HCT116 (cell line): Measurements from ENCODE around the gene SIPA1L3. TPM values are rescaled to one million over a fixed set of nuclear protein-coding genes. Genes with fewer than 3 reads are reported as not detected.

ENCODE experiments used
- ATAC-seq: fragments of 200-7000 bp; cut with Tn5 transposase; 2 replicates; pipeline ENCODE4 v1.9.1; 2020; ENCODE audit warnings: mild to moderate bottlenecking, moderate library complexity
- BruUV-seq: library from RNA; stranded (reverse); fragments of 400-500 nt; replicated peaks from 2 replicates; lab custom pipeline; 2021; lab: Mats Ljungman, UMichigan
- CTCF ChIA-PET: fragments of 300-600 bp; sonication (Branson Sonifier 250); formaldehyde crosslinking; loops from one replicate; lab custom pipeline; 2021; ENCODE audit warnings: antibody characterized with exemption; lab: Charles Lee
- POLR2A ChIA-PET: fragments of 300-600, 350-600 bp; sonication (Branson Sonifier 250); formaldehyde crosslinking; loops from one replicate; lab custom pipeline; 2021; ENCODE audit warnings: antibody characterized with exemption; lab: Charles Lee
- RAD21 ChIA-PET, 2 experiments: fragments of 300-600 bp; sonication (Branson Sonifier 250); formaldehyde crosslinking; loops; one replicate each; lab custom pipeline; 2023; ENCODE audit warnings: low total read pairs in 2 of 2; ENCODE audit not compliant: uncharacterized antibody in 2 of 2, unreplicated experiment in 2 of 2, low non-redundant PET in 1 of 2; lab: Charles Lee
- DNase-seq: peaks from one replicate; pipeline ENCODE4 v3.0.0-alpha.2; 2010; ENCODE audit warnings: low read depth, low spot score
- H2AFZ ChIP-seq: fragments of 200-600 bp; shearing (Covaris generic), sonication (generic); 2 replicates; pipeline ENCODE4 v1.6.1; 2017; ENCODE audit warnings: low read depth, mixed run types, mixed read lengths, antibody characterized with exemption, low read length; ENCODE audit not compliant: poor library complexity, severe bottlenecking
- H3K27ac ChIP-seq: 2 replicates; pipeline ENCODE4 v1.5.1; 2012; ENCODE audit warnings: low read depth, low read length
- H3K27me3 ChIP-seq: fragments of 200-600 bp; sonication (generic); 2 replicates; pipeline ENCODE4 v1.6.1; 2016; ENCODE audit warnings: mixed run types, low read length, mixed read lengths; ENCODE audit not compliant: insufficient read depth
- H3K36me3 ChIP-seq, 2 experiments: fragments of 200-500 bp in 1 of 2; fragments of 200-600 bp in 1 of 2; sonication (Bioruptor generic) in 1 of 2; sonication (generic) in 1 of 2; 2 replicates each; pipeline versions ENCODE4 v1.5.1 to v1.6.1; 2014 to 2016; ENCODE audit warnings: low read length in 2 of 2, inconsistent platforms in 1 of 2, mixed read lengths in 1 of 2, mixed run types in 1 of 2; ENCODE audit not compliant: insufficient read depth in 2 of 2, control insufficient read depth in 1 of 2
- H3K4me1 ChIP-seq, 2 experiments: fragments of 200-600 bp in 1 of 2; sonication (generic) in 1 of 2; 2 replicates each; pipeline versions ENCODE4 v1.5.1 to v1.6.1; 2012 to 2017; ENCODE audit warnings: low read length in 2 of 2, inconsistent platforms in 1 of 2, mild to moderate bottlenecking in 1 of 2, mixed read lengths in 1 of 2, mixed run types in 1 of 2, moderate library complexity in 1 of 2; ENCODE audit not compliant: insufficient read depth in 2 of 2, control insufficient read depth in 1 of 2
- H3K4me2 ChIP-seq: fragments of 200-600 bp; sonication (generic); 2 replicates; pipeline ENCODE4 v1.6.1; 2017; ENCODE audit warnings: mixed run types, low read length, mixed read lengths
- H3K4me3 ChIP-seq, 2 experiments: fragments of 200-600 bp in 1 of 2; sonication (generic) in 1 of 2; replicated peaks in 1 of 2; 2 replicates each; pipeline ENCODE4 v1.5.1; 2011 to 2016; ENCODE audit warnings: low read length in 2 of 2, control low read depth in 1 of 2, low read depth in 1 of 2, mild to moderate bottlenecking in 1 of 2, mixed read lengths in 1 of 2, mixed run types in 1 of 2
- H3K79me2 ChIP-seq: fragments of 200-600 bp; sonication (generic); 2 replicates; pipeline ENCODE4 v1.6.1; 2017; ENCODE audit warnings: mild to moderate bottlenecking, mixed run types, low read length, moderate library complexity, mixed read lengths; ENCODE audit not compliant: insufficient read depth
- H3K9ac ChIP-seq: fragments of 200-600 bp; sonication (generic); 2 replicates; pipeline ENCODE4 v1.6.1; 2016; ENCODE audit warnings: low read length, mixed read lengths
- H3K9me2 ChIP-seq: fragments of 200-600 bp; sonication (generic), shearing (Covaris generic); 2 replicates; pipeline ENCODE4 v1.6.1; 2017; ENCODE audit warnings: mixed run types, mild to moderate bottlenecking, moderate library complexity; ENCODE audit not compliant: insufficient read depth
- H3K9me3 ChIP-seq, 2 experiments: fragments of 200-500 bp in 1 of 2; fragments of 200-600 bp in 1 of 2; sonication (Bioruptor generic) in 1 of 2; sonication (generic) in 1 of 2; 2 replicates each; pipeline ENCODE4 v1.6.1; 2014 to 2017; ENCODE audit warnings: low read length in 2 of 2, mixed read lengths in 2 of 2, inconsistent platforms in 1 of 2, low read depth in 1 of 2, mild to moderate bottlenecking in 1 of 2, mixed run types in 1 of 2, moderate library complexity in 1 of 2; ENCODE audit not compliant: control insufficient read depth in 1 of 2, insufficient read depth in 1 of 2
- H4K20me1 ChIP-seq: fragments of 200-600 bp; sonication (generic), shearing (Covaris generic); 2 replicates; pipeline ENCODE4 v1.6.1; 2017; ENCODE audit warnings: mixed run types, mild to moderate bottlenecking, moderate library complexity; ENCODE audit not compliant: insufficient read depth
- intact Hi-C: fragments of 100-400 bp; cut with micrococcal nuclease; formaldehyde crosslinking; loops from 2 replicates; pipeline ENCODE4 v1.10.0; 2022
- total RNA-seq: library from RNA; stranded (reverse); gene quantifications from one replicate; pipeline ENCODE4 v1.2.1, GENCODE V29; 2021; ENCODE audit not compliant: unreplicated experiment
- TF ChIP-seq, protein P1 (sequence below): IDR thresholded peaks from 2 replicates; pipeline ENCODE4 v1.6.1; 2012
- TF ChIP-seq, protein P2 (sequence below), 3 experiments: fragments of 200-600 bp in 1 of 3; sonication (generic) in 1 of 3; IDR thresholded peaks in 2 of 3; conservative IDR thresholded peaks in 1 of 3; 2 replicates each; pipeline ENCODE4 v1.5.1; 2012 to 2017; ENCODE audit warnings: low read depth in 2 of 3, low read length in 2 of 3, antibody characterized with exemption in 1 of 3, borderline replicate concordance in 1 of 3, control low read depth in 1 of 3, mild to moderate bottlenecking in 1 of 3, mixed read lengths in 1 of 3, mixed run types in 1 of 3, moderate library complexity in 1 of 3; ENCODE audit not compliant: insufficient read depth in 1 of 3

The SIPA1L3 gene
- total RNA-seq, 1 experiment from 2014 or later = 41.8 TPM

DNA sequence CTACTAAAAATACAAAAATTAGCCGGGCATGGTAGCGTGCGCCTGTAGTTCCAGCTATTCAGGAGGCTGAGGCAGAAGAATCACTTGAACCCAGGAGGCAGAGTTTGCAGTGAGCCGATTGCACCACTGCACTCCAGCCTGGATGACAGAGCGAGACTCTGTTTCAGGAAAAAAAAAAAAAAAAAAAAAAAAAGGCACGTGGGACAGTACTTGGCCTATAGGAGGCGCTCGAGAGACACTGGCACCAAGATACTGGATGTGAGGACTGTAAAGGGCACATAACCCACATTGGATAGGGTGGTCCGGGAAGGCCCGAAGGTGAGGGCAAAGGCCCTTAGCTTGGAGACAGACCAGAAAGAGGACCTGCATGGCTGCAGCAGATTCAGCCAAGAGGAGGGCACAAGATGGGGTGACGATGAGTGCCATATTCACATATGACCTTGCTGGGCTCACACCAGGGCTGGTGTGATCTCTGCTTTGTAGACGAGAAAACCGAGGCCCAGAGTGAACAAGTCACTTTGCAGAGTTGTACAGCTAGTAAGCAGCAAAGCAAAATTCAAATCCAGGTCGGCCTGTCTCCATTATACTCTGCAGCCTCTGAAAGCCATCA lies 227.6 kb downstream of the SIPA1L3 start:
- H3K27ac ChIP-seq = no peak overlapping the region
- RAD21 ChIA-PET = no interaction called here
- no peaks in the 10 kb centered on the region for H3K9me2 ChIP-seq
- no peaks in the 10 kb centered on the region for H3K79me2 ChIP-seq
- ATAC-seq = peak; percentile 61
- H3K27me3 ChIP-seq = no peaks in the 10 kb centered on the region
- H3K9me3 ChIP-seq = no peaks in the 10 kb centered on the region
- no peak overlapping the region for H3K4me2 ChIP-seq
- no TSS peak for BruUV-seq
- TF ChIP-seq, protein P1, sequence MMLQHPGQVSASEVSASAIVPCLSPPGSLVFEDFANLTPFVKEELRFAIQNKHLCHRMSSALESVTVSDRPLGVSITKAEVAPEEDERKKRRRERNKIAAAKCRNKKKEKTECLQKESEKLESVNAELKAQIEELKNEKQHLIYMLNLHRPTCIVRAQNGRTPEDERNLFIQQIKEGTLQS = no peak
- TF ChIP-seq, protein P2, sequence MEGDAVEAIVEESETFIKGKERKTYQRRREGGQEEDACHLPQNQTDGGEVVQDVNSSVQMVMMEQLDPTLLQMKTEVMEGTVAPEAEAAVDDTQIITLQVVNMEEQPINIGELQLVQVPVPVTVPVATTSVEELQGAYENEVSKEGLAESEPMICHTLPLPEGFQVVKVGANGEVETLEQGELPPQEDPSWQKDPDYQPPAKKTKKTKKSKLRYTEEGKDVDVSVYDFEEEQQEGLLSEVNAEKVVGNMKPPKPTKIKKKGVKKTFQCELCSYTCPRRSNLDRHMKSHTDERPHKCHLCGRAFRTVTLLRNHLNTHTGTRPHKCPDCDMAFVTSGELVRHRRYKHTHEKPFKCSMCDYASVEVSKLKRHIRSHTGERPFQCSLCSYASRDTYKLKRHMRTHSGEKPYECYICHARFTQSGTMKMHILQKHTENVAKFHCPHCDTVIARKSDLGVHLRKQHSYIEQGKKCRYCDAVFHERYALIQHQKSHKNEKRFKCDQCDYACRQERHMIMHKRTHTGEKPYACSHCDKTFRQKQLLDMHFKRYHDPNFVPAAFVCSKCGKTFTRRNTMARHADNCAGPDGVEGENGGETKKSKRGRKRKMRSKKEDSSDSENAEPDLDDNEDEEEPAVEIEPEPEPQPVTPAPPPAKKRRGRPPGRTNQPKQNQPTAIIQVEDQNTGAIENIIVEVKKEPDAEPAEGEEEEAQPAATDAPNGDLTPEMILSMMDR (IDR thresholded peaks at IDR 0.05 in 2 of 3, conservative IDR thresholded peaks at IDR 0.05 in 1 of 3; ENCODE audit: borderline replicate concordance in 1 of 3, insufficient read depth in 1 of 3, low read depth in 2 of 3, low read length in 2 of 3) = peak; percentile 15 to 77 (median 68); a peak in 4 of 6 replicates
- TF ChIP-seq, all 23 proteins: peak for 1
- no peaks in the 10 kb centered on the region; a peak in 1 of 4 replicates for H3K4me1 ChIP-seq
- intact Hi-C loops = no loop called here
- H2AFZ ChIP-seq = no peak overlapping the region
- CTCF ChIA-PET = interaction anchor here (1.2 kb wide), 1 partner anchor 8 kb away, joined by 5 read pairs; no protein-coding TSS in a partner anchor
- no peak overlapping the region for H3K9ac ChIP-seq
- DNase-seq = no peak
- peaks cover 0 to 3% of the 10 kb centered on the region in 2 experiments; a peak in 1 of 4 replicates for H3K36me3 ChIP-seq
- no peaks in the 10 kb centered on the region for H4K20me1 ChIP-seq
- POLR2A ChIA-PET = interaction anchor here (0.9 kb wide), 1 partner anchor 131 kb away, joined by 3 read pairs; no protein-coding TSS in a partner anchor
- H3K4me3 ChIP-seq = no peak overlapping the region
